GM08714 (cell line): ENCODE measurements around the gene DDAH1.
"Not testable (repeated sequence)": the region's sequence is repeated elsewhere in the genome, so short reads cannot be mapped to it uniquely, and the experiment has no call there.

Experiments used
- H3K4me3 ChIP-seq: fragments of 200-500 bp; sonication (Bioruptor generic); 2 replicates; pipeline ENCODE4 v1.5.1; 2014; ENCODE audit warnings: mild to moderate bottlenecking, low read length, inconsistent platforms
- ZNF274 ChIP-seq: IDR thresholded peaks from 2 replicates; pipeline ENCODE4 v1.6.1; 2012; ENCODE audit warnings: mild to moderate bottlenecking, low read depth, low read length

DDAH1 gene

GRCh38 chr1:85356130-85356529, 108.8 kb downstream of the DDAH1 start:
- H3K4me3 ChIP-seq: no peak overlapping the region
- TF ChIP-seq ZNF274: no peak

- no peak for TF ChIP-seq ZNF274
- H3K4me3 ChIP-seq: no peak overlapping the region
Measured at GRCh38 chr1:85352055-85352454, 112.9 kb downstream of the DDAH1 start.

GRCh38 chr1:85351202-85351828, 113.6 kb downstream of the DDAH1 start:
- H3K4me3 ChIP-seq: no peak overlapping the region
- no peak for TF ChIP-seq ZNF274

- TF ChIP-seq ZNF274: no peak
- H3K4me3 ChIP-seq: no peak overlapping the region
Measured at GRCh38 chr1:85349224-85349623, 115.7 kb downstream of the DDAH1 start.

GRCh38 chr1:85347908-85348307, 117.1 kb downstream of the DDAH1 start:
- no peak overlapping the region for H3K4me3 ChIP-seq
- no peak for TF ChIP-seq ZNF274

GRCh38 chr1:85347275-85347674, 117.7 kb downstream of the DDAH1 start:
- H3K4me3 ChIP-seq: not testable (repeated sequence)

- no peak overlapping the region for H3K4me3 ChIP-seq
- TF ChIP-seq ZNF274: no peak
Measured at GRCh38 chr1:85344256-85344694, 120.7 kb downstream of the DDAH1 start.

- no peak overlapping the region for H3K4me3 ChIP-seq
- TF ChIP-seq ZNF274: no peak
Measured at GRCh38 chr1:85343612-85344255, 121.2 kb downstream of the DDAH1 start.

- no peak overlapping the region for H3K4me3 ChIP-seq
- no peak for TF ChIP-seq ZNF274
Measured at GRCh38 chr1:85343213-85343611, 121.7 kb downstream of the DDAH1 start.

GRCh38 chr1:85342207-85342606, 122.8 kb downstream of the DDAH1 start:
- no peak for TF ChIP-seq ZNF274
- H3K4me3 ChIP-seq: no peak overlapping the region

- no peak for TF ChIP-seq ZNF274
- H3K4me3 ChIP-seq: no peak overlapping the region
Measured at GRCh38 chr1:85340427-85340826, 124.5 kb downstream of the DDAH1 start.

- no peak overlapping the region for H3K4me3 ChIP-seq
- no peak for TF ChIP-seq ZNF274
Measured at GRCh38 chr1:85339656-85340399, 125.1 kb downstream of the DDAH1 start.

- no peak overlapping the region for H3K4me3 ChIP-seq
- no peak for TF ChIP-seq ZNF274
Measured at GRCh38 chr1:85339089-85339488, 125.9 kb downstream of the DDAH1 start.

GRCh38 chr1:85334962-85335361, 130.0 kb downstream of the DDAH1 start:
- no peak overlapping the region for H3K4me3 ChIP-seq
- TF ChIP-seq ZNF274: no peak

- no peak overlapping the region for H3K4me3 ChIP-seq
- no peak for TF ChIP-seq ZNF274
Measured at GRCh38 chr1:85333186-85333585, 131.8 kb downstream of the DDAH1 start.
